Measurements from ENCODE around the gene BABAM2.

DNA sequence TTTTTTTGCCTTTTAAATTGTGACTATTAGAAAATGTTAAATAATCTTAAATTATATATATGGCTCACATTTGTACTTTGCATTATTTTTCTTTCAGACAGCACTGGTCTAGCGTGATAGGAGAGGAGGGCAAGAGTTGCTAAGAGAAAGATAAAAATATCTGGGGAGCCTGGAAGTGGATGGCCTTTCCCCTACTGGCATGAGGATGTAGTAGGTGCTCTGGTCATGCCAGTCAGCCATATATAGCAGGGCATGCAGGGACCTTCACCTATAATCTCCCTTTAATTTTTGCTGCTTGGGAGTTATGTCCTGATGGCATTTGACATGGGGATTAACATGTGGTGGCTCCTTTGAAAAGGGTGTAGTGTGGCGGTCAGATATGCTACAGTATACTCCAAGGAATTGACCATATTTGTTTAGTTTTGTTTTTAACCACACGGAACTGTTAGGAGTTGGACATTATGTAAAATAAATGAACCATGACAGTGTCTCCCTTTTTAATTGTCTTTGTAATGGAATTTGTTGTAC is 144.7 kb downstream of the BABAM2 start:
- TF ChIP-seq, protein P1, sequence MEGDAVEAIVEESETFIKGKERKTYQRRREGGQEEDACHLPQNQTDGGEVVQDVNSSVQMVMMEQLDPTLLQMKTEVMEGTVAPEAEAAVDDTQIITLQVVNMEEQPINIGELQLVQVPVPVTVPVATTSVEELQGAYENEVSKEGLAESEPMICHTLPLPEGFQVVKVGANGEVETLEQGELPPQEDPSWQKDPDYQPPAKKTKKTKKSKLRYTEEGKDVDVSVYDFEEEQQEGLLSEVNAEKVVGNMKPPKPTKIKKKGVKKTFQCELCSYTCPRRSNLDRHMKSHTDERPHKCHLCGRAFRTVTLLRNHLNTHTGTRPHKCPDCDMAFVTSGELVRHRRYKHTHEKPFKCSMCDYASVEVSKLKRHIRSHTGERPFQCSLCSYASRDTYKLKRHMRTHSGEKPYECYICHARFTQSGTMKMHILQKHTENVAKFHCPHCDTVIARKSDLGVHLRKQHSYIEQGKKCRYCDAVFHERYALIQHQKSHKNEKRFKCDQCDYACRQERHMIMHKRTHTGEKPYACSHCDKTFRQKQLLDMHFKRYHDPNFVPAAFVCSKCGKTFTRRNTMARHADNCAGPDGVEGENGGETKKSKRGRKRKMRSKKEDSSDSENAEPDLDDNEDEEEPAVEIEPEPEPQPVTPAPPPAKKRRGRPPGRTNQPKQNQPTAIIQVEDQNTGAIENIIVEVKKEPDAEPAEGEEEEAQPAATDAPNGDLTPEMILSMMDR (IDR thresholded peaks at IDR 0.05; ENCODE audit: poor library complexity) = no peak
- TF ChIP-seq EZH2 (IDR thresholded peaks at IDR 0.05; ENCODE audit: borderline replicate concordance) = no peak
- TF ChIP-seq EZH2phosphoT487 (IDR thresholded peaks at IDR 0.05; ENCODE audit: low read depth, severe bottlenecking, unreplicated experiment) = no peak

Measured in hepatocyte (in vitro differentiated cells).